Caco-2 (cell line): Measurements from ENCODE around the gene LCNL1. TPM values are rescaled to one million over a fixed set of nuclear protein-coding genes. Genes with fewer than 3 reads are reported as not detected.

ENCODE experiments used
- BruUV-seq: library from RNA; stranded (reverse); fragments of 400-500 nt; replicated peaks from 2 replicates; lab custom pipeline; 2021; lab: Mats Ljungman, UMichigan
- CTCF ChIA-PET: fragments of 300-600 bp; sonication (Branson Sonifier 250); formaldehyde crosslinking; loops from one replicate; lab custom pipeline; 2022; ENCODE audit warnings: antibody characterized with exemption; lab: Charles Lee
- POLR2A ChIA-PET: fragments of 300-600 bp; sonication (Branson Sonifier 250); formaldehyde crosslinking; loops from one replicate; lab custom pipeline; 2022; ENCODE audit warnings: antibody characterized with exemption; lab: Charles Lee
- DNase-seq, 2 experiments: peaks; one replicate each; pipeline versions ENCODE4 v3.0.0 to v3.0.0-alpha.2; 2020 to 2022
- H3K27me3 ChIP-seq: replicated peaks from 2 replicates; pipeline ENCODE4 v1.6.0; 2011; ENCODE audit warnings: low read length; ENCODE audit not compliant: control insufficient read depth, insufficient read depth
- H3K36me3 ChIP-seq: 2 replicates; pipeline ENCODE4 v1.5.1; 2011; ENCODE audit warnings: low read length; ENCODE audit not compliant: control insufficient read depth, insufficient read depth
- H3K4me1 ChIP-seq: fragments of 250-450 bp; sonication (Bioruptor Pico); 2 replicates; pipeline ENCODE4 v1.5.1; 2020; ENCODE audit warnings: mild to moderate bottlenecking
- H3K4me3 ChIP-seq: 2 replicates; pipeline ENCODE4 v1.5.1; 2011; ENCODE audit warnings: low read depth, mild to moderate bottlenecking, control low read depth, low read length
- H3K9me3 ChIP-seq: fragments of 250-450 bp; sonication (Bioruptor Pico); 2 replicates; pipeline ENCODE4 v1.5.1; 2020; ENCODE audit warnings: mild to moderate bottlenecking, moderate library complexity
- H3K27ac Mint-ChIP-seq: one replicate; pipeline ENCODE4 v1.8.0; 2022; ENCODE audit warnings: mixed read lengths; ENCODE audit not compliant: unreplicated experiment
- H3K27me3 Mint-ChIP-seq: one replicate; pipeline ENCODE4 v1.8.0; 2022; ENCODE audit warnings: mixed read lengths; ENCODE audit not compliant: insufficient read depth, unreplicated experiment
- H3K36me3 Mint-ChIP-seq: one replicate; pipeline ENCODE4 v1.8.0; 2022; ENCODE audit warnings: mild to moderate bottlenecking, mixed read lengths; ENCODE audit not compliant: insufficient read depth, unreplicated experiment
- H3K4me1 Mint-ChIP-seq: one replicate; pipeline ENCODE4 v1.8.0; 2022; ENCODE audit warnings: low read depth, mixed read lengths; ENCODE audit not compliant: unreplicated experiment
- H3K4me3 Mint-ChIP-seq: one replicate; pipeline ENCODE4 v1.8.0; 2022; ENCODE audit warnings: mild to moderate bottlenecking, moderate library complexity, mixed read lengths; ENCODE audit not compliant: unreplicated experiment
- H3K9me3 Mint-ChIP-seq: one replicate; pipeline ENCODE4 v1.8.0; 2022; ENCODE audit warnings: mixed read lengths; ENCODE audit not compliant: unreplicated experiment
- intact Hi-C: fragments of 100-400 bp; cut with micrococcal nuclease; formaldehyde crosslinking; loops from one replicate; pipeline ENCODE4 v1.10.0; 2022; ENCODE audit not compliant: unreplicated experiment
- total RNA-seq: library from RNA; stranded (reverse); gene quantifications from 2 replicates; pipeline ENCODE4 v1.2.3, GENCODE V29; 2022
- TF ChIP-seq, protein P1 (sequence below), 2 experiments: fragments of 200-600 bp in 1 of 2; IDR thresholded peaks; 1 replicate in 1 of 2; 2 replicates in 1 of 2; pipeline versions ENCODE4 v1.5.1 to v1.8.0; 2011 to 2022; ENCODE audit warnings: antibody characterized with exemption in 1 of 2, control low read depth in 1 of 2, inconsistent platforms in 1 of 2, low read depth in 1 of 2, low read length in 1 of 2, mild to moderate bottlenecking in 1 of 2, moderate library complexity in 1 of 2; ENCODE audit not compliant: insufficient read depth in 1 of 2, severe bottlenecking in 1 of 2, unreplicated experiment in 1 of 2

Gene LCNL1
- total RNA-seq, 1 experiment from 2014 or later, result not detected

DNA sequence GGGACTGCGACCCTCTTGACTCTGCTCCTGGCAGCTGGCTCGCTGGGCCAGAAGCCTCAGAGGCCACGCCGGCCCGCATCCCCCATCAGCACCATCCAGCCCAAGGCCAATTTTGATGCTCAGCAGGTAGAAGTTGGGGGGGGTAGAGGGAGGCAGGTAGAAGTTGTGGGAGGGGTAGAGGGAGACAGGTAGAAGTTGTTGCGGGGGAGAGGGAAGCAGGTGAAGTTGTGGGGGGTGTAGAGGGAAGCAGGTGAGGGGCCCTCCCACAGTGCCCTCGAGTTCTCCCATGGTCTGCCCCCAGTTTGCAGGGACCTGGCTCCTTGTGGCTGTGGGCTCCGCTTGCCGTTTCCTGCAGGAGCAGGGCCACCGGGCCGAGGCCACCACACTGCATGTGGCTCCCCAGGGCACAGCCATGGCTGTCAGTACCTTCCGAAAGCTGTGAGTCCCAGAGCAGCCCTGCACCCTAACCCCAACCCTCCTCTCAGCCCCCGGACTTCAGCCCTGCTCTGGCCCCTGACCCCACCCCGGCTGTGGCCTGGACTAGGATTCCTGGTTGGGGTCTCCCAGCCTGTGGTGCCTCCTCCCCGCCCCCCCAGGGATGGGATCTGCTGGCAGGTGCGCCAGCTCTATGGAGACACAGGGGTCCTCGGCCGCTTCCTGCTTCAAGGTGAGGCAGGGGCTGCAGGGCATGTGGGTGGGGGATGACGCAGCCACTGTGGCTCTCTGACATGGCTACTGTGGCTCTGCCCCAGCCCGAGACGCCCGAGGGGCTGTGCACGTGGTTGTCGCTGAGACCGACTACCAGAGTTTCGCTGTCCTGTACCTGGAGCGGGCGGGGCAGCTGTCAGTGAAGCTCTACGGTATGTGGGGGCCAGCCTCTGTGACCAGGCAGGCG, 37.2 kb upstream of the LCNL1 start:
- H3K4me3 ChIP-seq, result no peak overlapping the region
- H3K4me3 Mint-ChIP-seq, result peak overlapping the region; percentile 71

DNA sequence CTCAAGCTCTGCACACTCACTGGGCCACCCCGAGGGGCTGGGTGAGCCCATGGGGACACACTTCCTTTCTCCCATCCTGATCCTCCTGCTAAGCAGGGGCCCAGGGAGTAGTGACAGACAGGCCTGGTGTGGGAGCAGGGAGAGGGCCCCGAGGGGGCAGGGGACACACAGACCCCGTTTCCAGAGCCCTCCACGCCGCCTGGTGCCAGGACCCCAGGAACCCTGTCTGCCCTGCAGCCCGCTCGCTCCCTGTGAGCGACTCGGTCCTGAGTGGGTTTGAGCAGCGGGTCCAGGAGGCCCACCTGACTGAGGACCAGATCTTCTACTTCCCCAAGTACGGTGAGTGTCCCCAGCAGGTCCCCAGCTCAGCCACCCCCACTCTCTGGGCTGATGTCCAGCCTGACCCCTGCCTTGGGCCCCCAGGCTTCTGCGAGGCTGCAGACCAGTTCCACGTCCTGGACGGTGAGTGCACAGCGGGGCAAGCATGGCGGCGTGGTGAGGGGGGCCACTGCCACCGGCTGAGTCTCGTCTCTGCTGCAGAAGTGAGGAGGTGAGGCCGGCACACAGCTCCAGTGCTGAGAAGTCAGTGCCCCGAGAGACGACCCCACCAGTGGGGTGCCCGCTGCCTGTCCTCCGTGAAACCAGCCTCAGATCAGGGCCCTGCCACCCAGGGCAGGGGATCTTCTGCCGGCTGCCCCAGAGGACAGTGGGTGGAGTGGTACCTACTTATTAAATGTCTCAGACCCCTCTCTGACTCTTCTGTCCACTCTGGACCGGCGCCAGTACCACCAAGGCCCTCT, 36.4 kb upstream of the LCNL1 start:
- peaks cover 53% of the 10 kb centered on the region for H3K4me1 ChIP-seq
- CTCF ChIA-PET, result interaction anchor here (0.6 to 1.2 kb wide), 2 partner anchors 51 to 82 kb away, joined by 3 to 4 read pairs; no protein-coding TSS in a partner anchor

More for the DNA sequence above, 37.2 kb upstream of the LCNL1 start:
- no peak for DNase-seq
- Histone ChIP-seq H3K27me3 (no peaks in the 10 kb centered on the region), H3K36me3 (no peaks in the 10 kb centered on the region), H3K4me1 (peaks cover 48% of the 10 kb centered on the region), H3K9me3 (no peaks in the 10 kb centered on the region)
- TF ChIP-seq, protein P1, sequence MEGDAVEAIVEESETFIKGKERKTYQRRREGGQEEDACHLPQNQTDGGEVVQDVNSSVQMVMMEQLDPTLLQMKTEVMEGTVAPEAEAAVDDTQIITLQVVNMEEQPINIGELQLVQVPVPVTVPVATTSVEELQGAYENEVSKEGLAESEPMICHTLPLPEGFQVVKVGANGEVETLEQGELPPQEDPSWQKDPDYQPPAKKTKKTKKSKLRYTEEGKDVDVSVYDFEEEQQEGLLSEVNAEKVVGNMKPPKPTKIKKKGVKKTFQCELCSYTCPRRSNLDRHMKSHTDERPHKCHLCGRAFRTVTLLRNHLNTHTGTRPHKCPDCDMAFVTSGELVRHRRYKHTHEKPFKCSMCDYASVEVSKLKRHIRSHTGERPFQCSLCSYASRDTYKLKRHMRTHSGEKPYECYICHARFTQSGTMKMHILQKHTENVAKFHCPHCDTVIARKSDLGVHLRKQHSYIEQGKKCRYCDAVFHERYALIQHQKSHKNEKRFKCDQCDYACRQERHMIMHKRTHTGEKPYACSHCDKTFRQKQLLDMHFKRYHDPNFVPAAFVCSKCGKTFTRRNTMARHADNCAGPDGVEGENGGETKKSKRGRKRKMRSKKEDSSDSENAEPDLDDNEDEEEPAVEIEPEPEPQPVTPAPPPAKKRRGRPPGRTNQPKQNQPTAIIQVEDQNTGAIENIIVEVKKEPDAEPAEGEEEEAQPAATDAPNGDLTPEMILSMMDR (IDR thresholded peaks at IDR 0.05; ENCODE audit: insufficient read depth in 1 of 2, low read depth in 1 of 2, low read length in 1 of 2, severe bottlenecking in 1 of 2, unreplicated experiment in 1 of 2), result no peak
- POLR2A ChIA-PET, result no interaction called here
- BruUV-seq, result no TSS peak
- CTCF ChIA-PET, result interaction anchor here (0.6 kb wide), 1 partner anchor 10 kb away, joined by 3 read pairs; no protein-coding TSS in a partner anchor
- Mint-ChIP-seq H3K27ac (peak overlapping the region; percentile 39), H3K36me3 (peaks cover 57% of the 10 kb centered on the region), H3K4me1 (no peaks in the 10 kb centered on the region), H3K9me3 (no peaks in the 10 kb centered on the region), H3K27me3 (no peaks in the 10 kb centered on the region)
- intact Hi-C loops, result loop anchor here (5.0 to 10.0 kb wide), 2 partner anchors 101 to 158 kb away; partner anchors contain the start of genes AJM1 and PHPT1

More for the DNA sequence above, 36.4 kb upstream of the LCNL1 start:
- Mint-ChIP-seq H3K36me3 (peaks cover 49% of the 10 kb centered on the region), H3K27ac (no peak overlapping the region), H3K4me3 (no peak overlapping the region), H3K4me1 (no peaks in the 10 kb centered on the region), H3K27me3 (no peaks in the 10 kb centered on the region), H3K9me3 (no peaks in the 10 kb centered on the region)
- Histone ChIP-seq H3K27me3 (no peaks in the 10 kb centered on the region), H3K9me3 (no peaks in the 10 kb centered on the region), H3K4me3 (no peak overlapping the region), H3K36me3 (no peaks in the 10 kb centered on the region)
- POLR2A ChIA-PET, result no interaction called here
- TF ChIP-seq, protein P1 (IDR thresholded peaks at IDR 0.05; ENCODE audit: insufficient read depth in 1 of 2, low read depth in 1 of 2, low read length in 1 of 2, severe bottlenecking in 1 of 2, unreplicated experiment in 1 of 2), result no peak
- intact Hi-C loops, result loop anchor here (5.0 to 10.0 kb wide), 2 partner anchors 102 to 159 kb away; partner anchors contain the start of genes AJM1 and PHPT1
- no peak for DNase-seq
- no TSS peak for BruUV-seq
